Measurements from ENCODE around the gene PLD1. TPM values are rescaled to one million over a fixed set of nuclear protein-coding genes. Genes with fewer than 3 reads are reported as not detected.

Gene PLD1
- total RNA-seq, 1 donor from 2014 or later, result 8.8 TPM

DNA sequence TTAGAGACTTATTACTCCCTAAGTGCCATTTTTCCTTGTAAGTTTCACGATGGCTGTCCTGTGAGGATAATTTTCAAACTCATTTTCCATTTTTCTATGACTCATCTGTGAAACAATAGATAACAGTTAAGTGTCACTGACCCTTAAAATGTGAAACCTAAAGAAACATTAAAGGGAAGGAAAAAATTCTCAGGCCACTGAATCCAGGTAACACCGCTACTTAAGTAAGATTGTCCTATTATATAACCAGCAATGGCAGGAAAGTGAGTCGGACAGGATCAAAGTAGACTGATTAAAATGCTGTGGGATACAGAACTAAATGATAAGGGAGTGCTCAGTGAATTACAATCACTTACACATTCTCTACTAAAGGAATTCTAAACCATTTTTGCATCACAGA, 12.4 kb downstream of the PLD1 start:
- intact Hi-C loops (cut with DNase I), result no loop called here
- Histone ChIP-seq H3K27me3 (no peaks in the 10 kb centered on the region), H3K4me1 (peaks cover 0 to 12% of the 10 kb centered on the region in 2 donors), H3K4me3 (no peak overlapping the region), H3K9me3 (no peaks in the 10 kb centered on the region), H3K27ac (no peak overlapping the region), H3K36me3 (no peaks in the 10 kb centered on the region)
- no peak for DNase-seq (ENCODE audit: low spot score in 2 of 2)
- TF ChIP-seq, protein P1, sequence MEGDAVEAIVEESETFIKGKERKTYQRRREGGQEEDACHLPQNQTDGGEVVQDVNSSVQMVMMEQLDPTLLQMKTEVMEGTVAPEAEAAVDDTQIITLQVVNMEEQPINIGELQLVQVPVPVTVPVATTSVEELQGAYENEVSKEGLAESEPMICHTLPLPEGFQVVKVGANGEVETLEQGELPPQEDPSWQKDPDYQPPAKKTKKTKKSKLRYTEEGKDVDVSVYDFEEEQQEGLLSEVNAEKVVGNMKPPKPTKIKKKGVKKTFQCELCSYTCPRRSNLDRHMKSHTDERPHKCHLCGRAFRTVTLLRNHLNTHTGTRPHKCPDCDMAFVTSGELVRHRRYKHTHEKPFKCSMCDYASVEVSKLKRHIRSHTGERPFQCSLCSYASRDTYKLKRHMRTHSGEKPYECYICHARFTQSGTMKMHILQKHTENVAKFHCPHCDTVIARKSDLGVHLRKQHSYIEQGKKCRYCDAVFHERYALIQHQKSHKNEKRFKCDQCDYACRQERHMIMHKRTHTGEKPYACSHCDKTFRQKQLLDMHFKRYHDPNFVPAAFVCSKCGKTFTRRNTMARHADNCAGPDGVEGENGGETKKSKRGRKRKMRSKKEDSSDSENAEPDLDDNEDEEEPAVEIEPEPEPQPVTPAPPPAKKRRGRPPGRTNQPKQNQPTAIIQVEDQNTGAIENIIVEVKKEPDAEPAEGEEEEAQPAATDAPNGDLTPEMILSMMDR (IDR thresholded peaks at IDR 0.05), result no peak

DNA sequence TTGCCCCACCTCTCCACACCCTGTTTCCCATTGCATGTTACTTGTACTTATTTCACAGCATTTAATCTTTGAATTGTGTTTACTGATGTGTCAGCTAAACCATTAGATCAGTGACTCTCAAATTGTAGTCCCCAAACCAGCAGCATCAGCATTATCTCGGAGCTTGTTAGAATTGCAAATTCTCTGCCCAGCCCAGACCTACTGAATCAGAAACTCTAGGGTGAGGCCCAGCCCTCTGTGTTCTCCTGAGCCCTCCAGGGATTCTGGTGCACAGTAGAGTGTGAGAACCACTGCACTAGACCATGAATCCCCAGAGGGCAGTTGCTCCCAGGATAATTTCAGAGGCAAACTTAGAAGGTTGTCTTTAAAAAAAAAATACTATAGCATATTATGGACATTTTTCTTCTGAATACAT, 13.0 kb downstream of the PLD1 start:
- H3K36me3 ChIP-seq, result no peaks in the 10 kb centered on the region
- intact Hi-C loops (cut with DNase I), result no loop called here
- DNase-seq (ENCODE audit: low spot score in 2 of 2), result no peak
- H3K4me3 ChIP-seq, result no peak overlapping the region
- no peak overlapping the region for H3K27ac ChIP-seq
- no peaks in the 10 kb centered on the region for H3K27me3 ChIP-seq
- H3K9me3 ChIP-seq, result no peaks in the 10 kb centered on the region
- H3K4me1 ChIP-seq, result peaks cover 0 to 8% of the 10 kb centered on the region in 2 donors
- TF ChIP-seq, protein P1 (IDR thresholded peaks at IDR 0.05), result no peak

- no peak for DNase-seq (ENCODE audit: low spot score in 2 of 2)
- TF ChIP-seq, protein P1 (IDR thresholded peaks at IDR 0.05), result no peak
- Histone ChIP-seq H3K36me3 (no peaks in the 10 kb centered on the region), H3K9me3 (no peaks in the 10 kb centered on the region), H3K27me3 (no peaks in the 10 kb centered on the region), H3K27ac (no peak overlapping the region), H3K4me1 (peaks cover 0 to 6% of the 10 kb centered on the region in 2 donors), H3K4me3 (no peak overlapping the region)
- intact Hi-C loops (cut with DNase I), result no loop called here
These were observed 13.5 kb downstream of the PLD1 start for GRCh38 chr3:171796625-171797264.

- intact Hi-C loops (cut with DNase I), result no loop called here
- DNase-seq (ENCODE audit: low spot score in 2 of 2), result no peak
- H3K27ac ChIP-seq, result no peak overlapping the region
These were observed 17.8 kb downstream of the PLD1 start for GRCh38 chr3:171792531-171792930.

DNA sequence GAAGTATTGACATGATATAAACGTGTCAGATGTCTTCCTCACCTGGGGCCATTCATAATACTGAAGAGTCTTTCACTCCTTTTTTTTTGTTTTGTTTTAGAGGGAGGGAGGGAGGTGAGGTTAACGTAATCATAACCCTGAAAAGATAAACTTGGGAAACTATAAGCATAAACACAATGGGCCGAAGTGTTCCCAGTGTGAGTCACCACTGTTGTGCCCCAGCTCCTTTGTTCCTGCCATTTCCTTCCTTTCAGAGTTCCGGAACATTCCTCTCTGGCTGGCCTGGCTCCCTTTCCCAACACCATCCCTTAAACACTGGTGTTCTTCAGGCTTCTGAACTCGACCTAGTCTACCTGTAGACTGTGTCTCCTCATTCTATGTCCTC, 18.6 kb downstream of the PLD1 start:
- H3K4me1 ChIP-seq, result no peaks in the 10 kb centered on the region
- no peak overlapping the region for H3K27ac ChIP-seq

More at GRCh38 chr3:171792531-171792930, 17.8 kb downstream of the PLD1 start:
- Histone ChIP-seq H3K36me3 (no peaks in the 10 kb centered on the region), H3K4me3 (no peak overlapping the region), H3K4me1 (no peaks in the 10 kb centered on the region), H3K27me3 (no peaks in the 10 kb centered on the region), H3K9me3 (no peaks in the 10 kb centered on the region)
- TF ChIP-seq, protein P1 (IDR thresholded peaks at IDR 0.05), result no peak

More for the DNA sequence above, 18.6 kb downstream of the PLD1 start:
- Histone ChIP-seq H3K36me3 (no peaks in the 10 kb centered on the region), H3K9me3 (no peaks in the 10 kb centered on the region), H3K27me3 (no peaks in the 10 kb centered on the region), H3K4me3 (no peak overlapping the region)
- TF ChIP-seq, protein P1 (IDR thresholded peaks at IDR 0.05), result no peak
- DNase-seq (ENCODE audit: low spot score in 2 of 2), result no peak
- intact Hi-C loops (cut with DNase I), result no loop called here
